Mesenteric fat pad (tissue), 1 donor: ENCODE data around the gene SNED1. TPM values are rescaled to one million over a fixed set of nuclear protein-coding genes. Genes with fewer than 3 reads are reported as not detected.

Experiments used
- DNase-seq: peaks from one replicate; pipeline ENCODE4 v3.0.0-alpha.2; 2020; ENCODE audit warnings: low spot score
- total RNA-seq: library from RNA; stranded (reverse); fragmentation: NEBNext Ultra II Directional; extraction: Animal tissue kit (Norgen Biotek cat#: 25700); gene quantifications from one replicate; pipeline ENCODE4 v1.2.1, GENCODE V29; 2021
- donor health status: DM: yes; HTN: yes; CAD: no.

Gene SNED1
- total RNA-seq, 1 donor from 2014 or later: 58.0 TPM

DNA sequence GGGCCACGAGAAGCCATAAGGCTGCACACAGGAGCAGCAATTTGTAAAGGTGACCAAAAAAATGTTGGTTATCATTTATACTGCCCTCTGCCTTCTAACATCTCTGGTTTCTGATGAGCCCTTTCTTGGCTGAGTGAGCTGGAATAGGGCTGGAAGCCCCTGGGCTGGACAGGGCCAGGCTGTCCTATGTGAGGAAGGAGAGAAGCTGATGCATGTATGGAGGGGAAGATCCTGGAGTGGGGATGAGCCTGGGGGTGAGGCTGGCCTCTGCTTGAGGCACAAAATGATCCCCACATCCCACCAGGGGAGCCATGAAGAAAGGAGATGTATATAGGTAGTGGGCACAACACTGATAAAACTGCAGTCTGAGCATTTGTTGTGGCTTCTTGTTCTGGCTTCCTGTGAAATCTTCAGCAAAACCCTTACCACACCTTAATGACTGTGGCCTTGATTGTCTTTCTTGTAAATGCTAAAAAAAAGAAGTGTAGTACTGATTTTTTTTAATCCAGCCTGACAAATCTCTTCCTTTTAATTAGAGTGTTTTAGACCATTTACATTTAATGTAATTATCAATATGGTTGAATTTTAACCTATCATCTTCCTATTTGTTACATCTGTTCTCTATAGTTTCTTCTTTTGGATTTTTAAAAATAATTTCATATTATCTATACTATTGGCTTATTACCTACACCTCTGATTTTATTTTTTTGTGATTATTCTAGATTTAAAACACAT is 5.6 kb downstream of the SNED1 start:
- DNase-seq: no peak

DNA sequence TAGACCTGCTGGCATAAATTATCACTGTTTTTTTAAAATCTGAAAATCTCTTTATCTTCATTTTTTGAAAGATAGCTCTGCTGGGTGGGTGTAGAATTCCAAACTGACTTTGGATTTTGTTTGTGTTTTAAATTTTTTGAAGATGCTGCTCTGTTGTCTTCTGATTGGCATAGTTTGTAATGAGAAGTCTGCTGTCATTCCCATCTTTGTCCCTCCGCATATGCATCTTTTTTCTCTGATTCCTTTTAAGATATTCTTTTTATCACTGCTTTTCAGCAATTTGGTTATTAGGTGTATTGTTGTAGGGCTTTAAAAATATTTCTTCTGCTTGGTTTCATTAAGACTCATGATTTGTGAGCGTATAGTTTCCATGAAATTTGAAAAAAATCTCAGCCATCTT is 7.2 kb downstream of the SNED1 start:
- DNase-seq: no peak

DNA sequence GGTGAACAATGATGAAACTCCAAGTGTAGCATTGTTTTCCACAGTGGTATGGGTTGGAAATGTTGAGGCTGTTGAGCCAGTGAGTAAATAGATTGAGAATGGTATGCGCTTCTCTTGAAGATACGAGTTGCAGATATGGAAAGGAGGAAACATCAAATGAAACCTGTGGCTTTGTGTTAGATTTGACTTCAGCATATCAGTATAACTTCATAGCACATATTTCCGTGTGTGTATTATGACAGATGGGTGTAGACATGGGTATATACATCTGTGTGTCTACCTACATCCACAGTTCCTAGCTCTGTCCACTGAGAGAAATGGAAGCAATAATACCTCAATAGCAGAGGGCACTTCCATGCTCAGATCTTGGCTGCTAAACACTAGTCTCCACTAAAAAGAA is 8.0 kb downstream of the SNED1 start:
- no peak for DNase-seq

DNA sequence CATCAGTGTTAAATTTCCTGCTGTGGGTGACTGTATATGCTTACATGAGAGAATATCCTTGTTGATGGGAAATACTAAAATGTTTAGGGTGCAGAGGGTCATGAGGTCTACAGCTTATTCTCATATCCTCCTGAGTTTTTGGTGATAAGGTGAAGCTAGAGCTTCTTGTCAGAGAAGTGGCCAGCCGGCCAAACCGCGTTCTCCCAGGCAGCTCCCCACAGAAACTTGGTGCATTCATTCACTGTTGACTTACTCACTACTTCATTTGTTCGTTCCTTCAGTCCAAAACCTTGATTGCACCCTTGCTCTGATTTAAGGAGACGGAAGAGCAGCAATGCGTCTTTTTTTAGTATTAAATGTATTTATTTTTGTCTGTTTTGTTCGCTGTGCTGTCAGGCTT is 8.7 kb downstream of the SNED1 start:
- peak; percentile 53 for DNase-seq

DNA sequence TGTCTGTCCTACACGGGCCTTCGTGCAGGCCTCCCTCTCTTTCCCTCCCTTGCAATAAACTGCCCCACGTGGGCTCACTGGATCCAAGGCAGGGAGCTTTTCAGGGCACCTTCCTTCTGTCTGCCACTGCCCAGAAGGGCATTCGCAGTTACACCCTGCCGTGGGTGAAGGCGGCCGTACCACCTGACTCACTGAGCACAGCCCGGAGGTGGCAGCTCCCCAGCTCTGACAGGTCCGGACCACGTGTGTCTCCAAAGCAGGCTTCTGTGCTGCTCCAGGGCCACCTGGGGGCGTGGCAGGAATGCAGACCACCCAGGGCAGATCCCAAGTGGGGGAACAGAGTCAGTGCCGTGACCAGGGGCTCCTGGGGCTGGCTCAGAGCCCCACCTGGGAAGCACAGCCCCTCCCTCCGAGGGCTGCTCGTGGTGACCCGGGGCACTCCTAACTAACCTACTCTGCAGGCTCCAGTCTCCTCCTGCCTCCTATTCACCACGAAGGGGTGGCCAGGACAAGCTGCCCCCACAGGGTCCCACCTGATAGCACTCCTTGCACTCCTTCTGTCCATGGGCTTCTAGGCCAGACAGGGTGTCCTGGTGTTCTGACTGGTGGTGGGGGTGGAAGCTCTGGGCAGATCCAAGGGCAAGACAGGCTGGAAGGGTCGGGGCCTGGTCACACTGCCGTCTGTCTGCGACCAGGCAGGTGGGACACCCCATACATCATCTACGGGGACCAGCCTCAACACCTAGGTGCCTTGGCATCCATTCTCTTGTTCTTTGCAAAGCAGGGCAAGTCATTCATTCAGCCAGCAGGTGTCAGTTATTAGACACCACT is 9.7 kb downstream of the SNED1 start:
- DNase-seq: peak; percentile 85

DNA sequence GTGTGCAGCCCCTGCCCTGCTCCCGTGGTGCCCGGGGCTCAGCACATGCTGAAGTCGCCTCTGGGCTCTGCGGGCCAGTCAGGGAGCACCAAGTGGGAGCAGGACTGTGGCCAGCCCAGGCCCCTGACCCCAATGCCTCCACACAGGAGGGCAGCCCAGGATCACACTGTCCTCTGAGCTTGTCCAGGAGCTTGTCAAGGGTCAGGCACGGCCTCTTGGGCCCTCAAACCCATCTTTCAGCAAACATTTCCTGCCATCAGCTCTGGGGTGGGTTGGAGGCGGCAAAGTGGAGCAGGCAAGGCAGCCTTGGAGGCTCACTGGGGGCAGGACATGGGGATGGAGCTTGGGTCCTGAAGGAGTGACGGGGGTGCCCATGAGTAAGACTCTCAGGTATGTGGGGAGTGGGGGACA is 10.3 kb downstream of the SNED1 start:
- DNase-seq: no peak

DNA sequence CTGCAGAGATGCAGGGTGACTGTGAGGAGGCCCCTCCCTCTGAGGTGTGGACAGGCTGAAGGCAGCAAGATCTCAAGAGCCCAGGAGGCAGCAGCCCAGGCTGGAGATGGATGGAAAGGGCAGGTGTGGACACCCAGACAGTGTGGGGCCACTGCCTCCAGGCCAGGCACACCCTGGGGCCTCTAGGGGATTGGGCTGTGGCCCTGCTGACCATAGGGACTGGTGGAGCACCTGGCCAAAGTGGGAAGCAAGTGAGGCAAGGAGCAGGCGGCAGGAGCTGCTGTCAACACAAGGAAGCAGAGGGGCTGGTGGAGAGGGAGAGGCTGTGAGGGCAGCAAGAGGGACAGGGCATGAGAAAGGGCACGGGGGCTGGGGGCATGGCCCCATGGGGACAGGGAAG is 10.8 kb downstream of the SNED1 start:
- no peak for DNase-seq

DNA sequence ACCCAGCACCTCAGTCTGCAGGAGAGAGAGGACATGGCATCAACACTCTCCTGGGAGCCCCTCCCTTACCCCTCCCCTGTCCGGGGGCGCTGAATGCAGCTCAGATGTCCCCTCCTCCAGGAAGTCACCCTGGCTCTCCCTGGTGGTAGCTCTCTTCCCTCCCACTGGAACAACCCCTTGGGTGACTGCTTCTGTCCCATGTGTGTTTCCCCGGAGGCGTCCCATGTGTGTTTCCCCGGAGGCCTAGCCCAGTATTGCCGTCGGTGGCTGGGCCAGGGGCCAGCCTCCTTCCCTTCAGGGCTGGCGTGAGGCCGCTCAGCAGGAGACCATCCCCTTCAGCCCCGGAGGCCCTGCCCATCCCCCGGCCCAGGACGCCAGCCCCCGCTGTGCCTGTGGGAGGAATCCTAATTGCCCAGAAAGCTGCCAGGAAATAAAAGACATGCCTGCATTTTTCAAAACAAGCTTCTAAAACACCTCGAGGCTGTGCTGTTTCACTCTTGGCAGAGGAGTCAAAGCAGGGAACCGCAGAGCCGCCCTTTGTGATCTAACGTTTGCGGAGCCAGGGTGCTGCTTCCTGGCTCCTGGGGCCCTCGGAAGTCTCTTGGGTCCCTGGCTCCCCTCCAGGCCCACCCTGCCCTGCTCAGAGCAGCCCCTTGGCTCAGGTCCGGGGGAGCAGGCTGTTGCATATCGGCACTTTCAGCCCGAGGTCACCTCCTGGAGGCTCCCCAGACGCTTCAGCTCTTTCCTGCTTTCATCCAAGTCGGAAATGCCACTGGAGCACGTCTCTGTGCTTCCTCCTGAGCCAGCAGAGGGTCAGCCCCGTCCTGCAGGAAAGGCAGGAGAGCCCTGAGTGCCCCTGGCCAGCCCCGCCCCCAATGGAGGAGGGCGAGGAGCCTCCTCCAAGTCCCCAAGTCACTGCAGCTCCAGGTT is 11.4 kb downstream of the SNED1 start:
- DNase-seq: peak; percentile 86

DNA sequence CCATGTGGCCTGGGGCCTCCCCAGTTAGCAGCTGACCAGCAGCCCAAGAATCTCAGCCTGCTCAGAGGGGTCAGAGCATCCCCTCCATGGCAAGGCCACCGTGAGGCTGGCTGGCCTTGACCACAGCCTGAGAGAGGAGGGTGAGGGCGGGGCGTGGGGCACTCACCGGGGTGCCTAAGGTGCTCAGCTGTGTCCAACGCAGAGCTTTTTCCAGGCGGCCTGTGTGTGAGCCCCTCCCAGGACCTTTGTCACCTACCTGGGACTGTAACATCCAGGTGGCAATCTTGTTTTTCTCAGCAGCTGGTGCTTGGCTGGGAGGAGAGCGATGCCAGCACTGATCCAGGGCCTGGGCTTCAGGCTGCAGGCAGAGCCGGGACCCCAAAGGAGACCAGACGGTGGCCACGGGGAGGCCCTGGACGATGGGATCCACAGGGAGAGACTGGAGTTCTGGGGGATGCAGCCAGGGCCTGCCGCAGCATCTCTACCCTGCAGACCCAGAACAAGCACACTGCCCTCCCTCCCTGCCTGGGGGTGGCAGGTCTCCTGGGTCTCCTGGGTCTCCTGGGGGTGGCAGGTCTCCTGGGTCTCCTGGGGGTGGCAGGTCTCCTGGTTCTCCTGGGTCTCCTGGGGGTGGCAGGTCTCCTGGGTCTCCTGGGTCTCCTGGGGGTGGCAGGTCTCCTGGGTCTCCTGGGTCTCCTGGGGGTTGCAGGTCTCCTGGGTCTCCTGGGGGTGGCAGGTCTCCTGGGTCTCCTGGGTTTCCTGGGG is 12.3 kb downstream of the SNED1 start:
- peak; percentile 65 for DNase-seq

DNA sequence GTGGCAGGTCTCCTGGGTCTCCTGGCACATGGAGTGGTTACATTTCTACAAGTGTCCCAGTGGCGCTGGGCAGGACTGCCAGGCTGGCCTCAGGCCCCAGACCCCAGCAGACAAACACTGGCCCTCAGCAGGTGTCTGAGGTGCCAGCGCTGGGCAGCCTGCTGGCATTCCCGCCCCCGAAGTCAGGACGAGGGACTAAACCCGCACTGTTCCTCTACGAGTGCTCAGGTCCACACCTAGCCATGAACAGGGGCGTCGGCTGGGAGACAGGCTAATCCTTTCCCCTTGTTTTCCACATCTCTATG is 12.8 kb downstream of the SNED1 start:
- DNase-seq: peak; percentile 73

DNA sequence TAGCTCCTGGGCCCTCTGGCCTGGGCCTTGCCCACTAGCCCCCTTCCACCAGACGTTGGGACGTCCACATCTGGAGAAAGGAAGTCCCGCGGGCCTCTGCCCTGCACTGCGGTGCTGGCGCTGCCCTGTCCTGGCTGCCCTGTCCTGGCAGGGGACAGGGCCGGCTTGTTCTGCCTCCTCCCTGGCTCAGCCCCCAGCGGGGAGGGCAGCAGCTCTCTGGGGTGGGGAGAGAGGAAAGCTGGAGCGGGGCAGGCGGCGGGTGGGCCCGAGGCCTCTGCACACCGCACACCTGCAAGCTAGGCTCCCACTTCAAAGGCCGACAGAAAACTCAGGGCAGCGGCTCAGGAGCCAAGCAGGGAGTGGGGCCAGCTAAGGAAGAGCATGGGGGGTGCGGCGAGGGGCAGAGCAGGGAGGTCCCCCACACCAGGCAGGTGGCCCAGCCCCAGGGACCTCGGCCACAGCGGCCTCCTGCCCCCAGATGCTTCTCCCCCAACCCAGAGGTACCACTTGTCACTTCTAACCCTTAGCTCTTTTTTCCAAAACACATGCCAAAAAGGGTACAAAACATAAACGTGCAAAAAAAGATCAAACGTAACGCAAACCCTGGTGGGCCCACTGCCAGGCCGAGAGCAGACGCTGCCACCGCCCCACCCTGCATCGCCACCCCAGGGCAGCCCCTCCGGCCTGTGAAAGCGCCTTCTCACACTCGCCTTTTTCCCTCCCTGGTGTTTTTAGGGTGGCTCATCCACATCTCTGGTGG is 13.5 kb downstream of the SNED1 start:
- peak; percentile 85 for DNase-seq

DNA sequence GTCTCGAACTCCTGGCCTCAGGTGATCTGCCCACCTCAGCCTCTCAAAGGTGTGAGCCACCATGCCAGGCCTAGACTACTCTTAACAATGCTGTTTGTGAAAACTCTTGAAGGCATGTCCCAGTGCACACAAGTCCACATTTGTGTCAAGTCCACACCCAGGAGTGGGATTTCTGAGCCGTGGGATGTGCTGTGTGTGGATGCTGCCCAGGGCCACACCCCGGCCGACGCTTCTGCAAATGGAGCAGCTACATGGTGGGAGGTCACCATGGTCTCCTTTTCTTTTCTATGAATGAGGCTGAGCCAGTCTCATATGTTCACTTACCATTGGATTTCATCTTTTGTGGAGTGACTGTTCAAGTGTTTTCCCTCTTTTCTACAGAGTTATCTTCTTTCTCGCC is 15.8 kb downstream of the SNED1 start:
- no peak for DNase-seq

DNA sequence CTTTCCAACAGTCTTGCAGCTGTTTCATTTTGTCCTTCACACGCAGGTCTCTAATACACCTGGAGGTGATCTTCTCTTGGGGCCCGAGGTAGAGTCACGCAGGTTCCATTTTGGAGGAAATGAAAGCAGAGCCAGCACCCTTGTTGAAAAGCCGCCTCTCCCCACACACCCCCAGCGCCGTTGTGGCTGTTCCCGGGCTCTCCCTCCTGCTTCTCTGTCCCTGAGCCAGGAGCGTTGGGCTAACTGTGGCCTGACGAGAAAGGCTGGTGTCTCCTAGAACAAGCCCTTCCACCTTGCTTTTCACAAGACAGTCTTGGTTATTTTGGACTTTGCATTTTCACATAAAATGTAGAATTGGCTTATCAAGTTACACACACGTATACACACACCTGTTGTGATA is 16.3 kb downstream of the SNED1 start:
- peak; percentile 69 for DNase-seq

DNA sequence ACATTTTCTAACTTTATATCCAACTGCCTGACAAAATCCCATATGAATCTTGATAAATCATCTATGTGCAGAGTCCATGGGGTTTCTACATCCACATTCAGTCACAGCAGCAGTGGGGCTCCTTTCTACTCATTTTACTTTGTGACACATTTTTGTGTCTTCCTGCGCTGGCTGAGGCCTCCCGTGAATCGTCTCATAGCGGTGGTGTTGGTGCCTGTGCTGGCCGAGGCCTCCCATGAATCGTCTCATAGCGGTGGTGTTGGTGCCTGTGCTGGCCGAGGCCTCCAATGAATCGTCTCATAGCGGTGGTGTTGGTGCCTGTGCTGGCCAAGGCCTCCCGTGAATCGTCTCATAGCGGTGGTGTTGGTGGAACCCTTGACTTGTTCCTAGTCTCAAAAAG is 17.0 kb downstream of the SNED1 start:
- peak; percentile 53 for DNase-seq

DNA sequence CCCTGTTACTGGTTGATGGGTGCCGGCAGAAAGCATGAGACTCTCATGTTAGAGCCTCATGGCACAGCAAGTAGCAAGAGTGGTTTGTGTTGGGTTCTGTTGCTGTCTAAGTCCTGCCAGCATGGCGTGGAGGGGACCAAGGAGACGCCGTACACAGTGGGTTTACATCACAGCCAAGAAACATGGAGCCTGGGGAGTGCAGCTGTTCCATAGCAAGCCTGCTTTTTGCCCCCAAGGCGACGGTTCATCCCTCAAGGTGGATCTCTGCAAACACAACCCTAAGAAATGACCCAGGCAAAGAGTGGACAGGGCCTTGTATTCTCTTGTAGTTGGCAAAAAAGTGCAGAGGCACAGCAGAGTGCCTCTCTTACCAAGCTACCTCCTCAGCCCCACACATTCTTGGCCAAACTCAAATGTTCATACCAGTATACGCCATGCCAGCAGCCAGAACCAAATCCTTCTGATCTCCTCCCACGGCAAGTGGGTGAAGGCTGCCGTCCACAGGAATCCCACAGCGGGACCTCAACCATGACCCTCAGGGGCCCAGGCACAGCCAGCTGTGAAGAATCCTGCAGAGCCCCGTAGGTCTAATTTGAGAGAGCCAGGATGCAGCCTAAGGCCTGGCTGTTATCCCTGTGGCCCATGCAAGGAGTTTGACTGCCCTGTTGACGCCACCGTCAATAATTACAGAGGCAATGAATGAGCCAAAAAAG is 19.0 kb downstream of the SNED1 start:
- peak; percentile 18 for DNase-seq

DNA sequence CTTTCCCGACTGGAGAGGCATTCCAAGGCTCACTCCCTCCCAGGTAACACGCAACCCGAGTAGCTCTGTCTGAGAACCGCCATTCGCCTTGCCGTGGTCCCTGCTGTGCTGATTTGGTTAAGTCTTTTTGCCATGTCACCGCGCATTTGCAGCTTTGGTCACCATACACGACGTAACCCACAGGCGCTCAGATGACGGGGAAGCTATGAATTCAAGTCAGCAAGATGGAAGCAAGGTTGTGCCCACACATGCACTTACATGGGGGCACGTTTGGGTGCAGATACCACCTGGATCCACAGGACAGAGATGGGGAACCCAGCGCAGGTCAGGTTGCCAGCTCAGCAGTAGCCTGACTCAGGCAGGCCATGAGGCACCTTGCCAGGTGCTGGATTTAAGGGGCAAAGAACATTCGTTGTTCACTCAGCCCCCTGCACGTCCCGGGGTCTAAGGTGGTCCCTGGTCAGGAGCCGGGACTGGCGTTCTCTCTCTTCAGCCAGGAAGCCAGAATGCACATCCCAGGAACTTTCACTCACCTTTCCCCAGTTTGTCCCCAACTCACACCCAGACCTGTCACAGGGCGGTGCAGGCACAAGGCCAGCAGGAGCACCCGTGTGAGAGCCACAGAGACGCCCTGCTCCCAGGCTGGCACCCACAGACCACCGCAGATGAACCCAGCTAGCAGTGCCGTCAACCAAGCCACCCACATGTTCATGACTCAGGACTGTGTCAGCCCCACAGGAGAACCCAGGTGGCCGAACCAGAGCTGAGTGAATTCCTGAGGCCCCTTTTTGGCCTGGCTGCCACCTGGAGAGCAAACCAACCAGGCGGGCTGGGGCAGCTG is 19.9 kb downstream of the SNED1 start:
- DNase-seq: peak; percentile 80

DNA sequence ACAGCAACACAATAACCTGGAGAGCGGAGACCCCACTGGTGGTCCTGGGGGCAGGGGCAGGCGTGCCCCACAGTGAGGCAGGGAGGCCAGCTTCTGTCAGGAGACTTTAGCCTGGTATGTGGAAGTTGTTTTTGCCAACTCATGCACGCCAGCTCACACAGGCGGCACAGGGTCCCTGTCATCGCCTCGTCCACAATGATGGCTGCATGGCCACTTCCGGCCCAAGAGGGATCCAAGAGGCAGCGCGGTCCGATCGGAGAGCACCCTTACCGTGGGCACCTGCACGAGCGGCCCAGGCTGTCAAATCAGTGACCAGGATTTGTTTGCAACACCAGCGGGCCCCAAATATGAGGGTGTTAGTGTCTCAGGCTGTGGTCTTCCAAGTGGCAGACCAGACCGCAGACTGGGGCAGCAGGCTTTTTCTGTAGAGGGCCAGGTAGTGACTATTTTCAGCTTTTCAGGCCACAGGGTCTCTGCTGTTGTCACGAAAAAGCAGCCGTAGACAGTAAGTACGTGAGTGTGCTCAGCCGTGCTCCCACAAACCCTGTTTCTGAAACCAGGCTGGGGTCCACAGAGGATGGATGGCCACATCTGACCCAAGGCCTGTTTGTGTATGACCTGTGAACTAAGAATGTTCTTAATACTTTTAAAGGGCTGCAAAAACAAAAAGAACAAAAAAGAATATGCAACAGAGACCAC is 21.2 kb downstream of the SNED1 start:
- DNase-seq: peak; percentile 64

DNA sequence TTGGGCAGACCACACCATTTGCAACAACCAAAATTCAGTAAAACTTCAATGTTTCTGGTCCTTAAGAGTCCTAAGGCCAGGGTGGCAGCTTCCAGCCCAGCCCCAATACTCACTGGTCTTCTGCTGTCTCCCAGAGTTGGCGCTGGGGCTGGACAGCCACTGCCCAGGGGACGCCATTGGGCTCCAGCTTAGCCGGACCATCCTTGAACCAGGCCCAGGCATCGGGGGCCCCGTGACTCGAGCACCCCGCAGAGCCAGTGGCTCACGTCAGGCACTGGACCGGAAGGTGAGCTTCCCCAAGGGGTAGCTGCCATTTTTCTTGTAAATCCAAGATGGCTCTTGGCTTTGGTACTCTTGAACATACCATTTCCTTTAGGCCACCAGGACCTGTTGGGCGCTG is 21.8 kb downstream of the SNED1 start:
- DNase-seq: peak; percentile 86
